Measurements from ENCODE around the gene MBOAT2.

DNA sequence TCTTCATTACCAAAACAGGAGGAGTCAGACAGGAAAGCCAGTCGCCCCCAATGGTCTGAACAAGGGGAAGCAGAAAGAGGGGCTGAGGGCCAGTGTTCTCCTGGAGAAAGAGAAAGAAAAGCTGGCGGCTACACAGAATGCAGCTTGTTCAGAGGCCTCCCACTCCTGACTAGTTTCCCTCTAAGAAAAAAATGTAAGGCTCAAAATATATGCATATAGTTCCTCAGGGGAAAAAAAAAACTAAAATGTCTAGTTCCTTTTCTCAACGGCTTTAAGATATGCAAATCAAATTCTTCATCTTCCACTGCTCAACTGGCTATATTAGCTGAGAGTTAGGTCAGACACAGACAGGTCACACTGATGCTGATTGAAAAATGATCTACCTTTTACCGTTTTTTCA is 18.6 kb downstream of the MBOAT2 start:
- TF ChIP-seq EZH2phosphoT487 (IDR thresholded peaks at IDR 0.05; ENCODE audit: insufficient read depth, low read depth) (no peak), EZH2 (IDR thresholded peaks at IDR 0.05; ENCODE audit: insufficient read depth, poor library complexity, severe bottlenecking) (no peak)
